Bronchial smooth muscle cell (primary cell): ENCODE data around the gene CLDN4. TPM values are rescaled to one million over a fixed set of nuclear protein-coding genes. Genes with fewer than 3 reads are reported as not detected.

ENCODE experiments used
- total RNA-seq: library from RNA; depleted of rRNA; stranded (reverse); fragments of >200 nt; gene quantifications from 2 replicates; pipeline ENCODE4 v1.2.1, GENCODE V29; 2014

Gene CLDN4, protein sequence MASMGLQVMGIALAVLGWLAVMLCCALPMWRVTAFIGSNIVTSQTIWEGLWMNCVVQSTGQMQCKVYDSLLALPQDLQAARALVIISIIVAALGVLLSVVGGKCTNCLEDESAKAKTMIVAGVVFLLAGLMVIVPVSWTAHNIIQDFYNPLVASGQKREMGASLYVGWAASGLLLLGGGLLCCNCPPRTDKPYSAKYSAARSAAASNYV
- 0.32 and 0.43 TPM in 2 replicates for total RNA-seq

GRCh38 chr7:73830681-73831583 is at the start of gene CLDN4:
CLDN4 (plus strand) TSS chr7:73830996; CDS start chr7:73831202, 206 bp downstream.

DNA sequence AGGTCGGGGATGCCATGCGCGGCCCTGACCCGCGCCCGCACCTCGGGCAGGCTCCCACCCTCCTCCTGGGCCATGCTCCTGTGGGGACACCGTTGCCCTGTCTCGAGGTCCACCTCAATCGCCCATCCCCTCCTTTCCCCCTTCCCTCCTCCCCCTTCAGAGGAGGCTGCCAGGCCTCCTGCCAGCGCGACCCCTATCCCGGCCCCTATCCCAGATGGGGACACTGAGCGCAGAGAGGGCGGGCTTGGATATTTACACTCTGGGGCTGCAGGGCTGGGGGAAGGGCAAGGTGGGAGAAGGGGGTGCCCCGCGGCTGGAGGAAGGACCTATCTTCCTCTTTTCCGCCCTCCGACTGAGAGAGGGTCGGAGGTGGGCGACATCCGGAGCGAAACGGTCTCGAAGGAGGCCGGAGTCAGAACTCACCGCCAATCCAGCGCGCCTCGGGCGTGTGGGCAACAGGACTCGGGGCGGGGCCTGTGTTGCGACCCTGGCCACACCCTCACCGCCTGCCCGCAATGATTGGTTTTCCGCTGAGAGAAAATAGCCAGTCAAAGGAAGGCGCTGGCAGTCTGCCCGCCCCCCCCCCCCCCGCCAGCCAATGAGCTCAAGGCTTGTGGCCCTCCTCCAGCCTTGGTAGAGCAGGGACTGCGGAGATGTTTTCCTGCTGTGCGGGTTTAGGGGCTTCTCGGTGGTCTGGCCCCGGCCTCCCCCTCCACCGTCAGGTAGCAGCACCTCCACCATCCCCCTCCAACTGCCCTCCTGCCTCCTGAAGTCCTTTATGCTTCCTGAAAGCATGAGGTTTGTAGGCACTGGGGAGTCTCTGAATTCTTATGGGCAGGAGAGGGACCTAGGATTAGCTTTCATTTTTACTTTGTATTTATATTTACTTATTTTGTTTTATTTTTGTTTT is 11.5 kb downstream of the CLDN4 start, which contains the start of gene METTL27:
TSS of gene METTL27 (minus strand) at position 450 of the 910 bp plus-strand sequence. CDS start at position 74, 376 bp downstream.

GRCh38 chr7:73860859-73861258 is 30.1 kb downstream of the CLDN4 start, which contains the start of gene TMEM270:
TMEM270 (plus strand) TSS chr7:73861159; CDS start chr7:73861195, 36 bp downstream.

Other genes with a start within 250 kb of the CLDN4 start
- 0.09 and 0.16 TPM in 2 replicates for gene MLXIPL, start 206.5 kb upstream of the CLDN4 start, total RNA-seq
- gene VPS37D, start 163.2 kb upstream of the CLDN4 start, total RNA-seq: 7.5 and 8.7 TPM in 2 replicates
- 1.6 and 1.9 TPM in 2 replicates for gene DNAJC30, start 147.5 kb upstream of the CLDN4 start, total RNA-seq
- 29.8 and 50.1 TPM in 2 replicates for gene BUD23, start 147.4 kb upstream of the CLDN4 start, total RNA-seq
- gene STX1A, start 111.3 kb upstream of the CLDN4 start, total RNA-seq: 16.5 and 37.4 TPM in 2 replicates
- gene ABHD11, start 92.2 kb upstream of the CLDN4 start, total RNA-seq: 8.0 and 10.7 TPM in 2 replicates
- gene CLDN3, start 60.7 kb upstream of the CLDN4 start, total RNA-seq: under 0.01 TPM in 1 of 2 replicates, not detected in the other
- gene METTL27, start 11.5 kb downstream of the CLDN4 start, total RNA-seq: 8.3 and 11.8 TPM in 2 replicates
- gene TMEM270, start 30.2 kb downstream of the CLDN4 start, total RNA-seq: 0.16 TPM in 1 of 2 replicates, not detected in the other
- gene ELN, start 197.2 kb downstream of the CLDN4 start, total RNA-seq: 6.5 and 19.7 TPM in 2 replicates